GM12875 (cell line): ENCODE data around the gene MPO.

ENCODE experiments used
- H3K4me3 ChIP-seq: one replicate; pipeline ENCODE4 v1.5.1; 2011; ENCODE audit warnings: low read depth, low read length, control low read depth
- TF ChIP-seq, protein P1 (sequence below): IDR thresholded peaks from 2 replicates; pipeline ENCODE4 v1.5.1; 2011; ENCODE audit warnings: low read depth, mild to moderate bottlenecking, control low read depth, inconsistent platforms, low read length, moderate library complexity, borderline replicate concordance; ENCODE audit not compliant: insufficient read depth

Gene MPO

GRCh38 chr17:58244963-58245362 lies 35.8 kb downstream of the MPO start:
- TF ChIP-seq, protein P1, sequence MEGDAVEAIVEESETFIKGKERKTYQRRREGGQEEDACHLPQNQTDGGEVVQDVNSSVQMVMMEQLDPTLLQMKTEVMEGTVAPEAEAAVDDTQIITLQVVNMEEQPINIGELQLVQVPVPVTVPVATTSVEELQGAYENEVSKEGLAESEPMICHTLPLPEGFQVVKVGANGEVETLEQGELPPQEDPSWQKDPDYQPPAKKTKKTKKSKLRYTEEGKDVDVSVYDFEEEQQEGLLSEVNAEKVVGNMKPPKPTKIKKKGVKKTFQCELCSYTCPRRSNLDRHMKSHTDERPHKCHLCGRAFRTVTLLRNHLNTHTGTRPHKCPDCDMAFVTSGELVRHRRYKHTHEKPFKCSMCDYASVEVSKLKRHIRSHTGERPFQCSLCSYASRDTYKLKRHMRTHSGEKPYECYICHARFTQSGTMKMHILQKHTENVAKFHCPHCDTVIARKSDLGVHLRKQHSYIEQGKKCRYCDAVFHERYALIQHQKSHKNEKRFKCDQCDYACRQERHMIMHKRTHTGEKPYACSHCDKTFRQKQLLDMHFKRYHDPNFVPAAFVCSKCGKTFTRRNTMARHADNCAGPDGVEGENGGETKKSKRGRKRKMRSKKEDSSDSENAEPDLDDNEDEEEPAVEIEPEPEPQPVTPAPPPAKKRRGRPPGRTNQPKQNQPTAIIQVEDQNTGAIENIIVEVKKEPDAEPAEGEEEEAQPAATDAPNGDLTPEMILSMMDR = no peak
- no peak overlapping the region for H3K4me3 ChIP-seq

DNA sequence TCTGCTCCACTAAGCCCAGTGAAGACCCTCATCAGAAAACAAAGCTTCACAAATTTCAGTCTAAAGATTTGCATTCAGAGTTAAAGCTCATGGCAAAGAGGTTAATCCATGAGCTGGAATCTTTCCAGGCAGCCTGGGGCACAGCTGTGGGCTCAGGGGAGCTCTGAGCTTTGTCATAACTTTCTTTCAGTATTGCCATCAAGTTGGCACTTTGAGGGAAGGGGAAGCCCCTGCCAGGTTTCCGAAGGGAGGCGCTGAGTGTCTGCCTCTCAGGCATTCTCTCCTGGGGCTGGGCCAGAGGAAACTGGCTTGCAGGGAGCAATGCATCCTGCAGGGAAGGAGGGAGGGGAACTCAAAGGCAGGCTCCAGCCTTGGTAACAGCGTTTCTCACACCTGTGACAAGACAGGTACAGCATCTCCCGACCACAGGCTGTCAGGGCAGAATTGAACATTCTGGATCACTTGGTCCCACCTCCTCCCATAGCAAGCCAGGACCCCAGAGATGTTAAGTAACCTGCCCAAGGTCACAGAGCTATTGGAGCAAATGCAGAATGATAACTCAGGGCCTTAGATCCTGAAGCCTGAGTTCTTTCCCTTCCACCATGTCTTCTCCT lies 38.5 kb downstream of the MPO start:
- H3K4me3 ChIP-seq = no peak overlapping the region
- TF ChIP-seq, protein P1 = no peak

GRCh38 chr17:58239987-58240386 lies 40.7 kb downstream of the MPO start:
- H3K4me3 ChIP-seq = no peak overlapping the region

GRCh38 chr17:58238147-58238634 lies 42.5 kb downstream of the MPO start, which contains the start of gene LPO:
TSS of gene LPO (plus strand) at chr17:58238584. CDS start at chr17:58242980, 4,396 bp downstream.
- H3K4me3 ChIP-seq = no peak within 1 kb of the TSS
- TF ChIP-seq, protein P1 = no peak

More at GRCh38 chr17:58239987-58240386, 40.7 kb downstream of the MPO start:
- TF ChIP-seq, protein P1 = no peak

- no peak overlapping the region for H3K4me3 ChIP-seq
- TF ChIP-seq, protein P1 = no peak
These were observed 44.3 kb downstream of the MPO start for GRCh38 chr17:58236394-58236793.

GRCh38 chr17:58235821-58236220 lies 44.9 kb downstream of the MPO start:
- TF ChIP-seq, protein P1 = no peak
- H3K4me3 ChIP-seq = no peak overlapping the region

- no peak overlapping the region for H3K4me3 ChIP-seq
- TF ChIP-seq, protein P1 = no peak
These were observed 46.2 kb downstream of the MPO start for GRCh38 chr17:58234512-58234911.
